ENCODE measurements around the gene IZUMO1. TPM values are rescaled to one million over a fixed set of nuclear protein-coding genes. Genes with fewer than 3 reads are reported as not detected.

The IZUMO1 gene
- total RNA-seq (under 1 TPM; 0.13 to 0.56 (median 0.42) TPM), polyA plus RNA-seq (under 1 TPM; 0.53 to 0.93 TPM)
- long read RNA-seq, donor 1, result 0 reads
- long read RNA-seq, donor 2, partial matches to known transcripts, result 0 of 1 reads
- long read RNA-seq, donor 2, other reads (novel, unspliced or antisense), result 1 of 1 reads
- long read RNA-seq, donor 3, result 0 reads

- Histone ChIP-seq H3K9me3 (no peaks in the 10 kb centered on the region), H3K4me1 (peaks cover 0 to 23% (median 10%) of the 10 kb centered on the region in 12 donors), H3K27me3 (peaks cover 0 to 14% (median 0%) of the 10 kb centered on the region in 9 donors), H3K36me3 (peaks cover 0 to 5% (median 0%) of the 10 kb centered on the region in 9 donors), H3K27ac (peak within 1 kb of the TSS; percentile 61 to 93 (median 88)), H3K4me3 (peak within 1 kb of the TSS in 11 of 12 donors; percentile 20 to 60 (median 49))
- TF ChIP-seq CTCF (IDR thresholded peaks at IDR 0.05), result no peak
- peak in 1 of 2 donors; percentile 21 for TF ChIP-seq POLR2A (IDR thresholded peaks at IDR 0.05)
- ATAC-seq (peak; percentile 73 to 89 (median 84)), DNase-seq (peak; percentile 85 to 91 (median 88))
- intact Hi-C loops (cut with DNase I), result no loop called here
- WGBS, 4 donors, result 5 to 11% (median 8%) methylated on average over 25 to 31 of the region's 31 CpGs
These were observed at the start of gene IZUMO1 for GRCh38 chr19:48746738-48747575. Gene IZUMO1 (minus strand): TSS chr19:48746909. CDS start chr19:48745859, 1,050 bp downstream.

GRCh38 chr19:48795685-48796070 is 49.0 kb upstream of the IZUMO1 start:
- Histone ChIP-seq H3K4me1 (peaks cover 0 to 13% (median 7%) of the 10 kb centered on the region in 12 donors), H3K27me3 (no peaks in the 10 kb centered on the region), H3K27ac (peak overlapping the region; percentile 7 to 91 (median 74)), H3K9me3 (no peaks in the 10 kb centered on the region), H3K4me3 (peak overlapping the region in 2 of 12 donors; percentile 53 to 74), H3K36me3 (peaks cover 0 to 5% (median 0%) of the 10 kb centered on the region in 9 donors)
- ATAC-seq (peak in 3 of 4 donors; percentile 18 to 49 (median 27)), DNase-seq (peak in 4 of 5 donors; percentile 50 to 58 (median 54))
- intact Hi-C loops (cut with DNase I), result loop anchor here (1.0 to 10.0 kb wide), 12 partner anchors 15 to 179 kb away; partner anchors contain the start of genes FTL (in 2 of the 10), HSD17B14 (in 2 of the 10), BCAT2 (in 1 of the 10) and CA11 (in 1 of the 10)
- WGBS, 4 donors, result 43 to 64% (median 60%) methylated on average over 1 to 2 of the region's 2 CpGs
- TF ChIP-seq CTCF (IDR thresholded peaks at IDR 0.05) (no peak), POLR2A (IDR thresholded peaks at IDR 0.05) (no peak)

GRCh38 chr19:48795055-48795684 is 48.5 kb upstream of the IZUMO1 start:
- H3K36me3 ChIP-seq, result peaks cover 0 to 5% (median 0%) of the 10 kb centered on the region in 9 donors
- H3K27ac ChIP-seq, result peak overlapping the region; percentile 7 to 91 (median 74)
- ATAC-seq (peak; percentile 98 to 99 (median 99)), DNase-seq (peak; percentile 92 to 95 (median 94))
- intact Hi-C loops (cut with DNase I), result loop anchor here (1.0 to 10.0 kb wide), 11 partner anchors 18 to 180 kb away; partner anchors contain the start of genes FTL (in 2 of the 10), HSD17B14 (in 2 of the 10) and CA11 (in 1 of the 10)
- H3K4me3 ChIP-seq, result peak overlapping the region in 11 of 12 donors; percentile 24 to 74 (median 57)
- peak in 1 of 2 donors; percentile 31 for TF ChIP-seq POLR2A (IDR thresholded peaks at IDR 0.05)
- peak; percentile 88 to 100 (median 98) for TF ChIP-seq CTCF (IDR thresholded peaks at IDR 0.05)
- WGBS, 4 donors, result 2 to 4% (median 2%) methylated on average over 25 to 38 of the region's 38 CpGs
- H3K27me3 ChIP-seq, result no peaks in the 10 kb centered on the region
- no peaks in the 10 kb centered on the region for H3K9me3 ChIP-seq
- H3K4me1 ChIP-seq, result peaks cover 0 to 13% (median 7%) of the 10 kb centered on the region in 12 donors
